ENCODE measurements around the gene FBXO5.
"Not testable (repeated sequence)": the region's sequence is repeated elsewhere in the genome, so short reads cannot be mapped to it uniquely, and the experiment has no call there.

DNA sequence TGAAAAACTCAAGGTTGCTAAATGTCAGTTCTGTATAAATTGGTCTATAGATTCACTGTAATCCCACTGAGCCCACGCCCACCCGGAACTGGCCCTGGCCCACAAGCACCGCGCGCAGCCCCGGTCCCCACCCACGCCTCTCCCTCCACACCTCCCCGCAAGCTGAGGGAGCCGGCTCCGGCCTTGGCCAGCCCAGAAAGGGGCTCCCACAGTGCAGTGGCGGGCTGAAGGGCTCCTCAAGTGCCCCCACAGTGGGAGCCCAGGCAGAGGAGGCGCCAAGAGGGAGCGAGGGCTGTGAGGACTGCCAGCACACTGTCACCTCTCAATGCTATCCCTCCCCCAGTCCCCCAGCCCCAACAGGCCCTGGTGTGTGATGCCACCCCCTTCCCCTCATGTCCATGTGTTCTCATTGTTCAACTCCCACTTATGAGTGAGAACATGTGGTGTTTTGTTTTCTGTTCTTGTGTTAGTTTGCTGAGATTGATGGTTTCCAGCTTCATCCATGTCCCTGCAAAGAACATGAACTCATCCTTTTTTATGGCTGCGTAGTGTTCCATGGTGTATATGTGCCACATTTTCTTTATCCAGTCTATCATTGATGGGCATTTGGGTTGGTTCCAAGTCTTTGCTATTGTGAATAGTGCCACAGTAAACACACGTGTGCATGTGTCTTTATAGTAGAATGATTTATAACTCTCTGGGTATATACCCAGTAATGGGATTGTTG is 16.5 kb downstream of the FBXO5 start:
- TF ChIP-seq, protein P1, sequence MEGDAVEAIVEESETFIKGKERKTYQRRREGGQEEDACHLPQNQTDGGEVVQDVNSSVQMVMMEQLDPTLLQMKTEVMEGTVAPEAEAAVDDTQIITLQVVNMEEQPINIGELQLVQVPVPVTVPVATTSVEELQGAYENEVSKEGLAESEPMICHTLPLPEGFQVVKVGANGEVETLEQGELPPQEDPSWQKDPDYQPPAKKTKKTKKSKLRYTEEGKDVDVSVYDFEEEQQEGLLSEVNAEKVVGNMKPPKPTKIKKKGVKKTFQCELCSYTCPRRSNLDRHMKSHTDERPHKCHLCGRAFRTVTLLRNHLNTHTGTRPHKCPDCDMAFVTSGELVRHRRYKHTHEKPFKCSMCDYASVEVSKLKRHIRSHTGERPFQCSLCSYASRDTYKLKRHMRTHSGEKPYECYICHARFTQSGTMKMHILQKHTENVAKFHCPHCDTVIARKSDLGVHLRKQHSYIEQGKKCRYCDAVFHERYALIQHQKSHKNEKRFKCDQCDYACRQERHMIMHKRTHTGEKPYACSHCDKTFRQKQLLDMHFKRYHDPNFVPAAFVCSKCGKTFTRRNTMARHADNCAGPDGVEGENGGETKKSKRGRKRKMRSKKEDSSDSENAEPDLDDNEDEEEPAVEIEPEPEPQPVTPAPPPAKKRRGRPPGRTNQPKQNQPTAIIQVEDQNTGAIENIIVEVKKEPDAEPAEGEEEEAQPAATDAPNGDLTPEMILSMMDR (conservative IDR thresholded peaks at IDR 0.05; ENCODE audit: low read length) = not testable (repeated sequence)
- TF ChIP-seq EZH2phosphoT487 (IDR thresholded peaks at IDR 0.05; ENCODE audit: borderline replicate concordance) = not testable (repeated sequence)

All from Loucy (cell line).